Liver (tissue), 3 donors: ENCODE data around the gene INO80.

Experiments
- ATF3 ChIP-seq: IDR thresholded peaks from 2 replicates; pipeline ENCODE4 v1.6.1; 2016; ENCODE audit warnings: antibody characterized with exemption
- CTCF ChIP-seq: fragments of 150-350 bp; IDR thresholded peaks from 2 replicates; pipeline ENCODE4 v1.5.1; 2017; ENCODE audit warnings: improper control_type of control experiment, low read depth, low read length; ENCODE audit not compliant: missing input control
- GABPA ChIP-seq, 2 donors: IDR thresholded peaks in 1 of 2; conservative IDR thresholded peaks in 1 of 2; 2 replicates each; pipeline ENCODE4 v1.6.1; 2016; ENCODE audit warnings: antibody characterized with exemption in 2 of 2, mild to moderate bottlenecking in 1 of 2, moderate library complexity in 1 of 2
- MAX ChIP-seq: IDR thresholded peaks from 2 replicates; pipeline ENCODE4 v1.6.1; 2016; ENCODE audit warnings: antibody characterized with exemption
- REST ChIP-seq: IDR thresholded peaks from 2 replicates; pipeline ENCODE4 v1.6.1; 2016; ENCODE audit warnings: antibody characterized with exemption, mild to moderate bottlenecking
- RXRA ChIP-seq, 2 donors: IDR thresholded peaks; 2 replicates each; pipeline ENCODE4 v1.6.1; 2017 to 2018; ENCODE audit warnings: antibody characterized with exemption in 2 of 2, mild to moderate bottlenecking in 1 of 2
- TAF1 ChIP-seq: conservative IDR thresholded peaks from 2 replicates; pipeline ENCODE4 v1.6.1; 2016; ENCODE audit warnings: antibody characterized with exemption, mild to moderate bottlenecking
- YY1 ChIP-seq: IDR thresholded peaks from 2 replicates; pipeline ENCODE4 v1.6.1; 2016; ENCODE audit warnings: antibody characterized with exemption, mild to moderate bottlenecking
- ZBTB33 ChIP-seq: IDR thresholded peaks from 2 replicates; pipeline ENCODE4 v1.6.1; 2016; ENCODE audit warnings: antibody characterized with exemption
- donor health status: healthy.
- donor health status: healthy.

- TF ChIP-seq CTCF = no peak
- TF ChIP-seq GABPA (IDR thresholded peaks at IDR 0.05 in 1 of 2, conservative IDR thresholded peaks at IDR 0.05 in 1 of 2) = no peak
- no peak for TF ChIP-seq YY1
- no peak for TF ChIP-seq REST
- TF ChIP-seq RXRA (IDR thresholded peaks at IDR 0.05) = no peak
- no peak for TF ChIP-seq MAX
- no peak for TF ChIP-seq ZBTB33
- TF ChIP-seq ATF3 = no peak
- no peak for TF ChIP-seq TAF1
Observed at GRCh38 chr15:40974879-40975278, 141.2 kb downstream of the INO80 start.
